Transverse colon (tissue), 4 donors: ENCODE results near the gene MARCO. TPM values are rescaled to one million over a fixed set of nuclear protein-coding genes. Genes with fewer than 3 reads are reported as not detected.
"Not testable (repeated sequence)": the region's sequence is repeated elsewhere in the genome, so short reads cannot be mapped to it uniquely, and the experiment has no call there.

ENCODE experiments used
- DNase-seq: peaks from one replicate; pipeline ENCODE4 v3.0.0-alpha.2; 2019
- H3K27ac ChIP-seq, 4 donors: fragments of 200-600 bp; sonication (generic); 2 replicates each; pipeline ENCODE4 v1.5.1; 2016 to 2018; ENCODE audit warnings: inconsistent platforms in 4 of 4
- H3K27me3 ChIP-seq: fragments of 200-600 bp; sonication (generic); 2 replicates; pipeline ENCODE4 v1.5.1; 2017; ENCODE audit warnings: inconsistent platforms
- H3K36me3 ChIP-seq, 4 donors: fragments of 200-600 bp; sonication (generic); 2 replicates each; pipeline ENCODE4 v1.5.1; 2017 to 2019; ENCODE audit warnings: inconsistent platforms in 4 of 4
- H3K4me1 ChIP-seq, 4 donors: fragments of 200-600 bp; sonication (generic); 2 replicates each; pipeline ENCODE4 v1.5.1; 2017 to 2020; ENCODE audit warnings: inconsistent platforms in 4 of 4
- H3K4me3 ChIP-seq, 4 donors: fragments of 200-600 bp; sonication (generic); 1 replicate in 1 of 4; 2 replicates in 3 of 4; pipeline versions ENCODE4 v1.5.1 to v1.6.1; 2017 to 2019; ENCODE audit warnings: inconsistent platforms in 4 of 4
- H3K9me3 ChIP-seq, 2 donors: fragments of 200-600 bp; sonication (generic); 2 replicates each; pipeline ENCODE4 v1.5.1; 2017 to 2019; ENCODE audit warnings: inconsistent platforms in 2 of 2
- EP300 ChIP-seq: sonication (generic); formaldehyde crosslinking; IDR thresholded peaks from one replicate; pipeline ENCODE4 v1.6.1; 2017; ENCODE audit warnings: antibody characterized with exemption, low read depth
- POLR2A ChIP-seq: fragments of 450-650 bp; IDR thresholded peaks from one replicate; pipeline ENCODE4 v1.6.1; 2016; ENCODE audit warnings: antibody characterized with exemption, mild to moderate bottlenecking, moderate library complexity
- POLR2AphosphoS5 ChIP-seq, 3 donors: sonication (generic); formaldehyde crosslinking; IDR thresholded peaks; one replicate each; pipeline ENCODE4 v1.6.1; 2016; ENCODE audit warnings: antibody characterized with exemption in 3 of 3
- WGBS, 2 donors: methylation state at CpG; one replicate each; pipeline ENCODE4 v1.1.5; 2018; ENCODE audit warnings: low coverage in 1 of 2; 5-methylcytosine and 5-hydroxymethylcytosine counted together
- in situ Hi-C, 4 donors: fragments of 200-750 bp; cut with MboI; loops; one replicate each; pipeline versions ENCODE4 v1.15.0 to v1.15.1; 2017; ENCODE audit warnings: low sequenced_read_pairs in 3 of 4, low pct_ligation_motif_present in 1 of 4, low pct_unique_long_range_greater_than_20kb in 1 of 4
- intact Hi-C: fragments of 100-400 bp; cut with DNase I; formaldehyde crosslinking; loops from one replicate; pipeline ENCODE4 v1.15.1; 2023; ENCODE audit warnings: low total_unique reads
- total RNA-seq, 4 donors: library from RNA; depleted of rRNA; stranded (reverse); fragments of >200 nt; gene quantifications; one replicate each; pipeline ENCODE4 v1.1.0, GENCODE V29; 2016
- TF ChIP-seq, protein P1 (sequence below), 5 experiments: fragments of 200-600 bp in 3 of 5; fragments of 450-650 bp in 2 of 5; sonication (generic) in 3 of 5; IDR thresholded peaks; 1 replicate in 2 of 5; 2 replicates in 3 of 5; pipeline ENCODE4 v1.5.1; 2016 to 2017; ENCODE audit warnings: antibody characterized with exemption in 5 of 5, inconsistent platforms in 3 of 5, mild to moderate bottlenecking in 2 of 5, moderate library complexity in 1 of 5

The MARCO gene
- total RNA-seq, 4 donors from 2014 or later, result 1.9 to 47.0 (median 4.4) TPM

DNA sequence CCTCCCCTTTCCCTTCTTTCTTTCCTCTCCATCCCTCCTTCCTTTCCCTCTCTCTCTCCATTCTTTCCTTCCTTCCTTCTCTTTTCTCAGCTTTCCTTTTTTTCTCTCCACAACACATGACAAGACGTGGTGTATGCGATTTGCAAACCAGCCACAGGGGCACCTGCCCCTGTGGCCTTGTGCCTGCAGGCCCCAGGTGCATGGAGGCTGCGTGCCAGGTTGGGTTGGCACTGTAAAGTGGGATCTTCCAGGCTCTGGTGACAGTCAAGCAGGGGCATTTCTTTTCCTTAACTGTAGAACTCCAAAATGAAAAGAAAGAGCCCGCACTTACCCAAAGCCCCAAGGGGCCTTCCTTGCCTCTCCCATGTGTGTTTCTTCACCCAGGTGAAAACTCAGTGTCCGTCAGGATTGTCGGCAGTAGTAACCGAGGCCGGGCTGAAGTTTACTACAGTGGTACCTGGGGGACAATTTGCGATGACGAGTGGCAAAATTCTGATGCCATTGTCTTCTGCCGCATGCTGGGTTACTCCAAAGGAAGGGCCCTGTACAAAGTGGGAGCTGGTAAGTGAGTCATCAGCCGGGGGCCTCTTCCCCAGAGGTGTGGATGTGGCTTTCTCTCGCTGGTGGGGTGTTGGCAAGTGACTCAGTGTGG is 50.9 kb downstream of the MARCO start:
- Histone ChIP-seq H3K36me3 (no peaks in the 10 kb centered on the region), H3K4me1 (no peaks in the 10 kb centered on the region), H3K27ac (no peak overlapping the region), H3K27me3 (no peaks in the 10 kb centered on the region), H3K9me3 (no peaks in the 10 kb centered on the region), H3K4me3 (no peak overlapping the region)
- TF ChIP-seq POLR2A (no peak), EP300 (no peak), POLR2AphosphoS5 (IDR thresholded peaks at IDR 0.05) (no peak)
- TF ChIP-seq, protein P1, sequence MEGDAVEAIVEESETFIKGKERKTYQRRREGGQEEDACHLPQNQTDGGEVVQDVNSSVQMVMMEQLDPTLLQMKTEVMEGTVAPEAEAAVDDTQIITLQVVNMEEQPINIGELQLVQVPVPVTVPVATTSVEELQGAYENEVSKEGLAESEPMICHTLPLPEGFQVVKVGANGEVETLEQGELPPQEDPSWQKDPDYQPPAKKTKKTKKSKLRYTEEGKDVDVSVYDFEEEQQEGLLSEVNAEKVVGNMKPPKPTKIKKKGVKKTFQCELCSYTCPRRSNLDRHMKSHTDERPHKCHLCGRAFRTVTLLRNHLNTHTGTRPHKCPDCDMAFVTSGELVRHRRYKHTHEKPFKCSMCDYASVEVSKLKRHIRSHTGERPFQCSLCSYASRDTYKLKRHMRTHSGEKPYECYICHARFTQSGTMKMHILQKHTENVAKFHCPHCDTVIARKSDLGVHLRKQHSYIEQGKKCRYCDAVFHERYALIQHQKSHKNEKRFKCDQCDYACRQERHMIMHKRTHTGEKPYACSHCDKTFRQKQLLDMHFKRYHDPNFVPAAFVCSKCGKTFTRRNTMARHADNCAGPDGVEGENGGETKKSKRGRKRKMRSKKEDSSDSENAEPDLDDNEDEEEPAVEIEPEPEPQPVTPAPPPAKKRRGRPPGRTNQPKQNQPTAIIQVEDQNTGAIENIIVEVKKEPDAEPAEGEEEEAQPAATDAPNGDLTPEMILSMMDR (IDR thresholded peaks at IDR 0.05), result no peak
- no peak for DNase-seq
- 75 to 80% methylated on average over 2 to 13 of the region's 13 CpGs for WGBS, 2 donors
- intact Hi-C loops (no loop called here), in situ Hi-C loops (no loop called here)

DNA sequence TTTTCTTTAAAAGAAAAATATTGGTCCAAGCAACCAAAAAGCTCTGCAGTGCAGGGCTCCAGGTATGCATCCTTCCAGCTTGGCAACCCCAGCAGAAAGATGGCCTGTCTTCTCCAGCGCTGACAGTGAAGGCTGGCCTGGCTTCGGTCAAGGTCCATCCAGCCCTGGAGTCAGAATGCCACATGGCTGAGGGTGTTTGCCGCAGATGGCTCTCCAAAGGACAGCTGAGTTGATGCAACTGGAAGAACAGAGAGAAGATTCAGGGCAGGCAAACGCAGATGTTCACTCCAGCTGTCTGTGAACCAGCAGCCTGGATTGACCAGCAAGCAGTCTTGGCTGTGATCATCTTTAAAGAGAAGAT is 51.4 kb downstream of the MARCO start:
- Histone ChIP-seq H3K27me3 (no peaks in the 10 kb centered on the region), H3K4me3 (no peak overlapping the region), H3K9me3 (no peaks in the 10 kb centered on the region), H3K36me3 (no peaks in the 10 kb centered on the region), H3K4me1 (no peaks in the 10 kb centered on the region), H3K27ac (no peak overlapping the region)
- WGBS, 2 donors, result 73% methylated on average over 4 of the region's 4 CpGs; no CpG with 5 or more reads in 1 of the 2 donors
- no peak for TF ChIP-seq EP300
- TF ChIP-seq, protein P1 (IDR thresholded peaks at IDR 0.05), result no peak
- no peak for TF ChIP-seq POLR2AphosphoS5 (IDR thresholded peaks at IDR 0.05)
- TF ChIP-seq POLR2A, result no peak
- intact Hi-C loops (no loop called here), in situ Hi-C loops (no loop called here)
- no peak for DNase-seq

DNA sequence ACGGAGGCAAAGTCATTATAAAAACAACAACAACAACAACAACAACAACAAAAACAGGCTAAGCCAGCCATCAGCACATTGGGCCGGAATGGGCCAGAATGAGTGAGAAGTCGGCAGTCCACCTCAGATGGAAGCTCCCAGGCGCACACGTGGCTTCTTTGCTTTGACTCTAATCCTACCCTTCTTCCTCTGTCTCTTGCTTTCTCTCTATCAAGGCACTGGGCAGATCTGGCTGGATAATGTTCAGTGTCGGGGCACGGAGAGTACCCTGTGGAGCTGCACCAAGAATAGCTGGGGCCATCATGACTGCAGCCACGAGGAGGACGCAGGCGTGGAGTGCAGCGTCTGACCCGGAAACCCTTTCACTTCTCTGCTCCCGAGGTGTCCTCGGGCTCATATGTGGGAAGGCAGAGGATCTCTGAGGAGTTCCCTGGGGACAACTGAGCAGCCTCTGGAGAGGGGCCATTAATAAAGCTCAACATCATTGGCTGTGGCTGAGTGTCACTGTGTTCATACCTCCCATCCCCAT is 52.2 kb downstream of the MARCO start:
- no peak overlapping the region for H3K27ac ChIP-seq
- H3K4me3 ChIP-seq, result no peak overlapping the region
- H3K36me3 ChIP-seq, result no peaks in the 10 kb centered on the region
- in situ Hi-C loops (no loop called here), intact Hi-C loops (no loop called here)
- no peaks in the 10 kb centered on the region for H3K27me3 ChIP-seq
- DNase-seq, result no peak
- H3K9me3 ChIP-seq, result no peaks in the 10 kb centered on the region
- TF ChIP-seq EP300 (no peak), POLR2AphosphoS5 (IDR thresholded peaks at IDR 0.05) (no peak), POLR2A (no peak)
- TF ChIP-seq, protein P1 (IDR thresholded peaks at IDR 0.05), result no peak
- H3K4me1 ChIP-seq, result no peaks in the 10 kb centered on the region
- WGBS, 2 donors, result 83 to 88% methylated on average over 5 to 14 of the region's 14 CpGs

DNA sequence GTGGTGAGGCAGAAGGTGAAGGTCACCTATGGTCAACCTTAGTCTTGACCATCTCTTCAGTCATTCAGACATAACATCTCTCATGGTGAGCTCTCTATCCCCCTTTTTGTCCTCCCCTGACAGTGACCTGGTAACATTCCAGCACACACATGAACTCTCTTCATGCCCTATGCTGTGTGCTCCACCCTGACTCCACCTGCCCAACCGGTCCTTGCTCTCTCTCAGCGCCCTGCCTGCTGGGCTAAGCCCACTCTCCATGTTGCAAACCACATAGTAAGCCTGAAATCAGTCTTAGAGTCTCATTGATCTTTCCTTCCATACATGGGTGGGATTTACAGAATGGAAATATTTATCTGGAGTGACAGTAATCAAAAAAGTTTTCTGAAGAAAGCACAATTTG is 52.8 kb downstream of the MARCO start:
- TF ChIP-seq POLR2A (no peak), POLR2AphosphoS5 (IDR thresholded peaks at IDR 0.05) (no peak)
- DNase-seq, result no peak
- no peak overlapping the region for H3K27ac ChIP-seq
- H3K9me3 ChIP-seq, result no peaks in the 10 kb centered on the region
- H3K36me3 ChIP-seq, result no peaks in the 10 kb centered on the region
- H3K4me3 ChIP-seq, result no peak overlapping the region
- H3K27me3 ChIP-seq, result no peaks in the 10 kb centered on the region
- in situ Hi-C loops, result no loop called here
- intact Hi-C loops, result no loop called here
- no peaks in the 10 kb centered on the region for H3K4me1 ChIP-seq
- WGBS, 2 donors, result 66% methylated on average over 2 of the region's 2 CpGs; no CpG with 5 or more reads in 1 of the 2 donors

DNA sequence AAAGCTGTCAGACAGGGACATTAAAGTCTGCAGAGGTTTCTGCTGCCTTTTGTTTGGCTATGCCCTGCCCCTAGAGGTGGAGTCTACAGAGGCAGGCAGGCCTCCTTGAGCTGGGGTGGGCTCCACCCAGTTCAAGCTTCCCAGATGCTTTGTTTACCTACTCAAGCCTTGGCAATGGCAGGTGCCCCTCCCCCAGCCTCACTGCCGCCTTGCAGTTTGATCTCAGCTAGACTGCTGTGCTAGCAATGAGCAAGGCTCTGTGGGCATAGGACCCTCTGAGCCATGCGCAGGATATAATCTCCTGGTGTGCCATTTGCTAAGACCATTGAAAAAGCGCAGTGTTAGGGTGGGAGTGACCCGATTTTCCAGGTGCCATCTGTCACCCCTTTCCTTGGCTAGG is 61.9 kb downstream of the MARCO start:
- H3K4me3 ChIP-seq, DNase-seq, H3K27ac ChIP-seq, intact Hi-C loops, H3K4me1 ChIP-seq, H3K9me3 ChIP-seq, H3K36me3 ChIP-seq, H3K27me3 ChIP-seq: not testable (repeated sequence)
- WGBS, 2 donors, result 100% methylated on average over 1 of the region's 4 CpGs; no CpG with 5 or more reads in 1 of the 2 donors
- in situ Hi-C loops, result loop anchor here in 1 of 4 donors (25.0 kb wide), 2 partner anchors 117 to 283 kb away; no protein-coding TSS in a partner anchor
